GM12873 (cell line): ENCODE results near the gene FAM234A.
A peak's percentile ranks its signal among the peaks of the same experiment; 100 is the strongest.

ENCODE experiments used
- TF ChIP-seq, protein P1 (sequence below): IDR thresholded peaks from 2 replicates; pipeline ENCODE4 v1.5.1; 2012; ENCODE audit warnings: low read depth, mild to moderate bottlenecking, moderate library complexity, low read length, control low read depth; ENCODE audit not compliant: insufficient read depth; ENCODE audit errors: missing control alignments

Gene FAM234A, protein sequence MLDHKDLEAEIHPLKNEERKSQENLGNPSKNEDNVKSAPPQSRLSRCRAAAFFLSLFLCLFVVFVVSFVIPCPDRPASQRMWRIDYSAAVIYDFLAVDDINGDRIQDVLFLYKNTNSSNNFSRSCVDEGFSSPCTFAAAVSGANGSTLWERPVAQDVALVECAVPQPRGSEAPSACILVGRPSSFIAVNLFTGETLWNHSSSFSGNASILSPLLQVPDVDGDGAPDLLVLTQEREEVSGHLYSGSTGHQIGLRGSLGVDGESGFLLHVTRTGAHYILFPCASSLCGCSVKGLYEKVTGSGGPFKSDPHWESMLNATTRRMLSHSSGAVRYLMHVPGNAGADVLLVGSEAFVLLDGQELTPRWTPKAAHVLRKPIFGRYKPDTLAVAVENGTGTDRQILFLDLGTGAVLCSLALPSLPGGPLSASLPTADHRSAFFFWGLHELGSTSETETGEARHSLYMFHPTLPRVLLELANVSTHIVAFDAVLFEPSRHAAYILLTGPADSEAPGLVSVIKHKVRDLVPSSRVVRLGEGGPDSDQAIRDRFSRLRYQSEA

DNA sequence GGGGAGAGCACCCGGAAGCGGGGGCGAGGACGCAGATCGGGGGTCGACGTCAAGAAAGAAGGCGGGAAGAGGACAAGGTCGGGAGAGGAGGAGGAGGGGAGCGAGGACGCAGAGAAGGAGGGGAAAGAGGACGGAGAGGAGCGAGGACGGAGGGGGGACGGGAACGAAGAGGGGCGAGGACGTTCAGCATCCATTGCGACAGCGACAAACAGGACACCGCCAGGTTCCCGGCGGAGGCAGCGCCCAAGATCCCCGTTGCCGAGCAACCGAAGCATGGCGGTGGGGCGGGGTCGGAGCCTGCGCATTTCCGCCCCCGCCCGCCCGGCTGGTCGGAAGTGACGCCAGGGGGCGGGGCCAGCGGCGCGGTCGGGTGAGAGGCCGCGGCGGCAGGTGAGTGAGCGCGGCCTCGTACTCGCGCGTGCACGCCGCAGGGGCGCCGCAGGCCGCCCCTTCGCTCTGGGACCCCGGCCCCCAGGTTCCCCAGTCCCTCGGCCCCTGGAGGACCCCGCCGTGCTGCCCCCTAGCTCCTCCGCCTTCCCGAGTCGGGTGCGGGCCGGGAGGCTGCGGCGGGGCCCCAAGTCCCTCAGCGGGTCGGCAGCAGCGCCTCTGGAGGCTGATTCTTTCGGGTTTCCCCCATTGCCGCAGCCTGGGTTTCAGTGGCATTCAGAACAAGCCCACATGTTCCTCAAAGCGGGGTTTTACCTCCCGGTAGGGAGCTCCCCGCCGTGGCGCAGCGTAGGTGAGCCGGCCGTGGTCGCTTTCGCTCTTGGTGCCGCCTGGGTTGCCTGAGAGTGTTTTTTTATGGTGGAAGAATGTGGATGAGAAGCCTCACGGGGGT, at the start of gene FAM234A:
FAM234A (plus strand) TSS at position 354 of the 838 bp plus-strand sequence. CDS start 19,593 bp downstream, outside the sequence.
- TF ChIP-seq, protein P1, sequence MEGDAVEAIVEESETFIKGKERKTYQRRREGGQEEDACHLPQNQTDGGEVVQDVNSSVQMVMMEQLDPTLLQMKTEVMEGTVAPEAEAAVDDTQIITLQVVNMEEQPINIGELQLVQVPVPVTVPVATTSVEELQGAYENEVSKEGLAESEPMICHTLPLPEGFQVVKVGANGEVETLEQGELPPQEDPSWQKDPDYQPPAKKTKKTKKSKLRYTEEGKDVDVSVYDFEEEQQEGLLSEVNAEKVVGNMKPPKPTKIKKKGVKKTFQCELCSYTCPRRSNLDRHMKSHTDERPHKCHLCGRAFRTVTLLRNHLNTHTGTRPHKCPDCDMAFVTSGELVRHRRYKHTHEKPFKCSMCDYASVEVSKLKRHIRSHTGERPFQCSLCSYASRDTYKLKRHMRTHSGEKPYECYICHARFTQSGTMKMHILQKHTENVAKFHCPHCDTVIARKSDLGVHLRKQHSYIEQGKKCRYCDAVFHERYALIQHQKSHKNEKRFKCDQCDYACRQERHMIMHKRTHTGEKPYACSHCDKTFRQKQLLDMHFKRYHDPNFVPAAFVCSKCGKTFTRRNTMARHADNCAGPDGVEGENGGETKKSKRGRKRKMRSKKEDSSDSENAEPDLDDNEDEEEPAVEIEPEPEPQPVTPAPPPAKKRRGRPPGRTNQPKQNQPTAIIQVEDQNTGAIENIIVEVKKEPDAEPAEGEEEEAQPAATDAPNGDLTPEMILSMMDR, result peak; percentile 64

DNA sequence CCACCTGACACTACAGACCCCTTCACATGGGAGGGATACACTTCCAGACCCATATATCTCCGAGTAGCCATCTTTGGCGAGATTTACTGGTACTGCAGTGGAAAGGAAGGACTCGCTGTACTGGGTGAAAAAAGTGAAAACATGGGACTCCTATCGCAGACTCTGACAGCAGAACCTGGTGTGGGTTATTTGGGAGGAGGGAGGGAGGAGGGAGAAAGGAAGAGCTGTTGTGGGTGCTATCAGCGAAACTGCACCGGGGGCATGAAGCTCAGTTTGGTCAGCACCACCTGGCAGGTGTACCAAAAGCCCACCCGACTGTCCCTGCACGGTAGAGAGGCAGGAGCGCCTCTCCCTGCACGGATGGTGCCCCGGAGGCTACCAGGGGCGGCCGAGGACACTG, 49.4 kb upstream of the FAM234A start:
- TF ChIP-seq, protein P1, result no peak

DNA sequence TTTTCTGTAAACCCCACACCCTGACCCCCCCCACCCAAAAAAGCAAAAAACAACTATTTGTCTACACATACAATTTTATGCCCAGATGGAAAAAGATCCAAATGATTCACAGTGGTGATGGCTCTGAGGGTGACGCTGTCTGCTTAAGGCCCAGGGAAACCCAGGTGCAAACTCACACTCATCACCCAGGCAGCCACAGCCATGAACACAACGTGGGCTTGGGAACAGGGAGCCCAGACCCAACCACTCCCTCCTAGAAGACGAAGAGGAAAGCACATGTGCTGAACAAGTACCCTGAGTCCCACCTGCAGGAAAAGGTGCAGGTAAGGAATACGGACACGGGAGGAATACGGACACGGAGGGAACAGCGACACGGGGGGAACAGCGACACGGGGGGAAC, 48.9 kb upstream of the FAM234A start:
- TF ChIP-seq, protein P1, result no peak

DNA sequence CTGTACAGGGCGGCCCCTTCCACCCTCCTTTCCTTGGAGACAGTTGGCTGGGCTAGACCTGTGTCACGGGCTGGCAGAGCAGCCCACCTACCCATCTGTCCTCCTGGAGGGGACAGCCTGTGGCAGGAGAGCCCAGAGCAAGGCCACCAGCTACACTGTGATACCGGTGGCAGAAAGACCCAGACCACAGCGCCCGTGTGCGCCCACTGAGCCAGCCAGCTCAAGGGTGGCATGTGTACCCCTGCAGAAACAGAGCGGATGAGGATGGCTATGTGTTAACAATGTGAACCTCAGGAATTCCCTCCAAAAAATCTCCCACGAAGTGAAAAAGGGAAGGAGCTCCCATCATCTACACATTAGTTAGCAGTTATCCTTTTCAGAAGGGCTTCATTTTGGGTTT, 47.3 kb upstream of the FAM234A start:
- TF ChIP-seq, protein P1, result no peak

DNA sequence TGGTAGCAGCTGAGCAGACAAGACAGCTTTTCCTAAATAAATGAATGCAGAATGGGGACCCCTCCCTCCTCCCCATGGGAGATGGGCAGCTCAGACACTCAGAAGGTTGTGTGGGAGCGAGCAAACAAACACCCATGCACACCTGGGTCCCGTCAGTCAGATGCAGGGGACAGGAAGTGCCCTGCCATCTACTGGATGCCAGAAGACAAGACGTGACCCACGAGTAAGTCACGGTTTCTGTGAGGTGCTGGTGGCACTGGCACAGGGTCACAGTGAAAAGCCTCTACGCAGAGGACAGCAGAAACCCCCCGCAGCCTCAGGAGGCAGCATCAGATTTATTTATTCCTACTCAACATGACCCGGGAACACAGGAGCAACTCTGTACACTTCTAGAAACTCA, 45.9 kb upstream of the FAM234A start:
- TF ChIP-seq, protein P1, result peak; percentile 50

DNA sequence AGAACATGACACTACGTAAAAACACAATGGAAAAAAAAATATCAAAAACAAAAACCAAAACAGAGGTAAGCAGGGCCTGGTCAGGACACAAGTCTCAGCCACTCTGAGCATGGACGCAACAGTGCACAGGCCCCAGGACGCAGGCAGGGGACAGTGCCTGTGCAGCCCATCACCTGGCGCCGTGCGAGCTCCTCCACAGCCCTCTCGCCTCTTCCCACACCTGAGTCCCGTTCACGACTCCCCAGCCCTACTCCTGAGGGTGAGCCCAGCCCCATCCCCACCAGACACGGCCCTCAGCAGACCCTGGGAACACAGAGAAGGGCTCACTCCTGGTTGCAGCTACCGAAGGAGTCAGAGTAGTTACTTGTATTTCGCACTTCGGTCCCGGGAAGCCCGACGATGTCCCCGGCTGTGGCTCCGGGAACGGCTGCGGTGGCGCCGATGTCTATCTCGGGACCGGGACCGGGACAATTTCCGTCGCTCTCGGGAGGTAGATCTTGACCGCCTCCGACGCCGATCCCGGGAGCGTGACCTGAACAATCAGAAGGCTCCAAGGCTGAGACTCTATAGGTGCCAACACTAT, 44.9 kb upstream of the FAM234A start:
- TF ChIP-seq, protein P1, result no peak

DNA sequence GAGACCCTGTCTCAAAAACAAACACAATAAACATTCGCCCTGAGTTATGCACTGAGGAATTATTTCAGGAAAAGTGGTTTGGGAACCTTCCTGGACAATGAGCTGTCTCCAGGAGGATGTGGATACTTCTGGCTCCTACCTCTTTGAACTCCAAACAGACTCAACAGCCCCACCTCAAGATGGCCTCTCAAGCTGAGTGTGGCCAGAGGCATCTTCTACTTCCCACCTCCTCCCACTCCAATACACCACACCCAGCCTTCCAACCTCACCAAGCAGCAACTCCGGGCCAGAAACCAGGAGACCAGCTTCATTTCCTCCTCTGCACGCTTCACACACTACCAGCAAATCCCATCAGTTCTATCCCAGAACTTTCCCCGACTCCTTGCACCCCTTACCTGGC, 42.8 kb upstream of the FAM234A start:
- TF ChIP-seq, protein P1, result no peak
